Measurements from ENCODE around the gene PKIB.

- TF ChIP-seq POLR2A (IDR thresholded peaks at IDR 0.05; ENCODE audit: low read depth, low read length): no peak
- TF ChIP-seq, protein P1, sequence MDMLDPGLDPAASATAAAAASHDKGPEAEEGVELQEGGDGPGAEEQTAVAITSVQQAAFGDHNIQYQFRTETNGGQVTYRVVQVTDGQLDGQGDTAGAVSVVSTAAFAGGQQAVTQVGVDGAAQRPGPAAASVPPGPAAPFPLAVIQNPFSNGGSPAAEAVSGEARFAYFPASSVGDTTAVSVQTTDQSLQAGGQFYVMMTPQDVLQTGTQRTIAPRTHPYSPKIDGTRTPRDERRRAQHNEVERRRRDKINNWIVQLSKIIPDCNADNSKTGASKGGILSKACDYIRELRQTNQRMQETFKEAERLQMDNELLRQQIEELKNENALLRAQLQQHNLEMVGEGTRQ (IDR thresholded peaks at IDR 0.05; ENCODE audit: low read depth, low read length): no peak
- TF ChIP-seq CTCF (conservative IDR thresholded peaks at IDR 0.05; ENCODE audit: low read depth, low read length): no peak
- no peak for TF ChIP-seq RCOR1 (IDR thresholded peaks at IDR 0.05; ENCODE audit: insufficient replicate concordance, low read length)
- no peak for TF ChIP-seq CEBPB (IDR thresholded peaks at IDR 0.05; ENCODE audit: low read depth, low read length)
- no peak for TF ChIP-seq RAD21 (IDR thresholded peaks at IDR 0.05; ENCODE audit: low read length)
These were observed 61.0 kb downstream of the PKIB start for GRCh38 chr6:122671251-122671650.

All from IMR-90 (cell line).